Activated CD8-positive, alpha-beta T cell treated with anti-CD3 and anti-CD28 coated beads for 36 hours (primary cell): Measurements from ENCODE around the gene DNTTIP2. TPM values are rescaled to one million over a fixed set of nuclear protein-coding genes. Genes with fewer than 3 reads are reported as not detected.

Experiments used
- ATAC-seq: fragments of 200-7000 bp; cut with Tn5 transposase; one replicate; pipeline ENCODE4 v1.10.0; 2021; ENCODE audit warnings: mild to moderate bottlenecking, moderate library complexity
- CTCF ChIA-PET: fragments of 350-600 bp; sonication (Branson Sonifier 250); formaldehyde crosslinking; loops from one replicate; lab custom pipeline; 2021; ENCODE audit warnings: antibody characterized with exemption; lab: Charles Lee
- POLR2A ChIA-PET: fragments of 350-600 bp; sonication (Branson Sonifier 250); formaldehyde crosslinking; loops from one replicate; lab custom pipeline; 2021; ENCODE audit warnings: antibody characterized with exemption; lab: Charles Lee
- DNase-seq: peaks from one replicate; pipeline ENCODE4 v3.0.0-alpha.2; 2020
- H3K27ac Mint-ChIP-seq: one replicate; pipeline ENCODE4 v1.8.0; 2021; ENCODE audit warnings: mild to moderate bottlenecking, mixed read lengths
- H3K27me3 Mint-ChIP-seq: one replicate; pipeline ENCODE4 v1.8.0; 2021; ENCODE audit warnings: mixed read lengths
- H3K36me3 Mint-ChIP-seq: one replicate; pipeline ENCODE4 v1.8.0; 2021; ENCODE audit warnings: low read depth, mixed read lengths
- H3K4me1 Mint-ChIP-seq: one replicate; pipeline ENCODE4 v1.8.0; 2021; ENCODE audit warnings: low read depth, mixed read lengths
- H3K4me3 Mint-ChIP-seq: one replicate; pipeline ENCODE4 v1.8.0; 2021; ENCODE audit warnings: mild to moderate bottlenecking, moderate library complexity, mixed read lengths
- H3K9me3 Mint-ChIP-seq: one replicate; pipeline ENCODE4 v1.8.0; 2021; ENCODE audit warnings: mixed read lengths
- intact Hi-C: fragments of 100-400 bp; cut with micrococcal nuclease; formaldehyde crosslinking; loops from one replicate; pipeline ENCODE4 v1.10.0; 2022
- total RNA-seq, 2 experiments: library from RNA; stranded (reverse); gene quantifications; one replicate each; pipeline ENCODE4 v1.2.3, GENCODE V29; 2021
- TF ChIP-seq, protein P1 (sequence below): fragments of 200-600 bp; IDR thresholded peaks from one replicate; pipeline ENCODE4 v1.8.0; 2022; ENCODE audit warnings: antibody characterized with exemption, mild to moderate bottlenecking

The DNTTIP2 gene
- total RNA-seq, 2 experiments from 2014 or later: 81.7 to 82.2 TPM

DNA sequence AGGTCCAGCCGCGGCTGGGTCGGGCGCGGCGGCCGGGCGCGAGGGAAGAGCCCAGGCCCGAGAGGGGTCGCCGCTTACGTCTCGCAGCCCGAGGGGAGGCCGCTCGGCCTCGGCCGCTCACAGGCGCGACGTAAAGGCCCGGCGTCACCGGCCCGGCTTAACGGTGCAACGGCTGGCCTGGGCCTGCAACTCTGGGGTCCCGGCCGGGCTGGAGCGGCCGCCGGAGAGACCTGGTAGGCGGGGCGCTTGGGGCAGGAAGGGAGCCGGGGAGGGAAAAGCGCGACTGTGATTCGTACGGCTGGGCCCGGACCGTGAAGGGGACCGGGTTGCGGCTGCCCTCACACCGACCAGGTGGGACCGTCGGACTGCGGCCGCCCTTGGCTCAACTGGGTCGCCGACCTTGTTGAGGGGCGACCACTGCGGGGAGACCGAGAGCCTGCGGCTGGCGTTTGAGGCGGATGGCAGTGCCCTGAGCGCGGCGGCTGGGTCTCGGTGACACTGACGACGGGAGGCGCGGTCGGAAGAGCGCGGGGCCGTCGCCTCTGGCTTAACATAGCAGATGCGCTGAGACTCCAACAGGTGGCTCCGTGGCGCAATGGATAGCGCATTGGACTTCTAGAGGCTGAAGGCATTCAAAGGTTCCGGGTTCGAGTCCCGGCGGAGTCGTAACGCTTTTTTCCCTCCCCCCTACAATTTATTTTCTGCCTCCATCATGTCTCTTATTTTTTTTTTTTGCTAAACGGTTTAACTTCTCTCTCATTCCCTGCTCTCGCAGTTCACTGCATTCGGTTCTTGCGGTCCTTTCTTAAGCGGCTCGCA is 31.8 kb downstream of the DNTTIP2 start:
- CTCF ChIA-PET: interaction anchor here (1.0 to 5.3 kb wide), 5 partner anchors 10 to 232 kb away, joined by 3 to 114 read pairs (median 6); no protein-coding TSS in a partner anchor
- POLR2A ChIA-PET: interaction anchor here (1.0 to 2.4 kb wide), 2 partner anchors 31 to 32 kb away, joined by 3 to 15 read pairs; partner anchors contain the start of gene DNTTIP2

GRCh38 chr1:93846206-93846991 is 32.6 kb downstream of the DNTTIP2 start:
- intact Hi-C loops: loop anchor here (5.0 to 10.0 kb wide), 3 partner anchors 61 to 542 kb away; partner anchors contain the start of gene GCLM
- CTCF ChIA-PET: interaction anchor here (0.6 to 5.3 kb wide), 10 partner anchors 9 to 409 kb away, joined by 3 to 114 read pairs (median 4); partner anchors contain the start of gene GCLM
- POLR2A ChIA-PET: interaction anchor here (2.4 kb wide), 1 partner anchor 33 kb away, joined by 15 read pairs; the partner anchor contains the start of gene DNTTIP2
- TF ChIP-seq, protein P1, sequence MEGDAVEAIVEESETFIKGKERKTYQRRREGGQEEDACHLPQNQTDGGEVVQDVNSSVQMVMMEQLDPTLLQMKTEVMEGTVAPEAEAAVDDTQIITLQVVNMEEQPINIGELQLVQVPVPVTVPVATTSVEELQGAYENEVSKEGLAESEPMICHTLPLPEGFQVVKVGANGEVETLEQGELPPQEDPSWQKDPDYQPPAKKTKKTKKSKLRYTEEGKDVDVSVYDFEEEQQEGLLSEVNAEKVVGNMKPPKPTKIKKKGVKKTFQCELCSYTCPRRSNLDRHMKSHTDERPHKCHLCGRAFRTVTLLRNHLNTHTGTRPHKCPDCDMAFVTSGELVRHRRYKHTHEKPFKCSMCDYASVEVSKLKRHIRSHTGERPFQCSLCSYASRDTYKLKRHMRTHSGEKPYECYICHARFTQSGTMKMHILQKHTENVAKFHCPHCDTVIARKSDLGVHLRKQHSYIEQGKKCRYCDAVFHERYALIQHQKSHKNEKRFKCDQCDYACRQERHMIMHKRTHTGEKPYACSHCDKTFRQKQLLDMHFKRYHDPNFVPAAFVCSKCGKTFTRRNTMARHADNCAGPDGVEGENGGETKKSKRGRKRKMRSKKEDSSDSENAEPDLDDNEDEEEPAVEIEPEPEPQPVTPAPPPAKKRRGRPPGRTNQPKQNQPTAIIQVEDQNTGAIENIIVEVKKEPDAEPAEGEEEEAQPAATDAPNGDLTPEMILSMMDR: no peak
- Mint-ChIP-seq H3K9me3 (no peaks in the 10 kb centered on the region), H3K27me3 (peaks cover 1% of the 10 kb centered on the region), H3K27ac (peak overlapping the region; percentile 92), H3K4me1 (peaks cover 18% of the 10 kb centered on the region), H3K36me3 (peaks cover 4% of the 10 kb centered on the region), H3K4me3 (peak overlapping the region; percentile 80)
- ATAC-seq (peak; percentile 45), DNase-seq (peak; percentile 88)

More for the DNA sequence above, 31.8 kb downstream of the DNTTIP2 start:
- peak overlapping the region; percentile 80 for H3K4me3 Mint-ChIP-seq
- no peaks in the 10 kb centered on the region for H3K9me3 Mint-ChIP-seq
- intact Hi-C loops: loop anchor here (5.0 to 10.0 kb wide), 3 partner anchors 60 to 542 kb away; partner anchors contain the start of gene GCLM
- peaks cover 1% of the 10 kb centered on the region for H3K27me3 Mint-ChIP-seq
- H3K36me3 Mint-ChIP-seq: peaks cover 4% of the 10 kb centered on the region
- H3K27ac Mint-ChIP-seq: peak overlapping the region; percentile 88
- ATAC-seq: peak; percentile 68
- peaks cover 18% of the 10 kb centered on the region for H3K4me1 Mint-ChIP-seq
- TF ChIP-seq, protein P1: no peak
- DNase-seq: peak; percentile 92

DNA sequence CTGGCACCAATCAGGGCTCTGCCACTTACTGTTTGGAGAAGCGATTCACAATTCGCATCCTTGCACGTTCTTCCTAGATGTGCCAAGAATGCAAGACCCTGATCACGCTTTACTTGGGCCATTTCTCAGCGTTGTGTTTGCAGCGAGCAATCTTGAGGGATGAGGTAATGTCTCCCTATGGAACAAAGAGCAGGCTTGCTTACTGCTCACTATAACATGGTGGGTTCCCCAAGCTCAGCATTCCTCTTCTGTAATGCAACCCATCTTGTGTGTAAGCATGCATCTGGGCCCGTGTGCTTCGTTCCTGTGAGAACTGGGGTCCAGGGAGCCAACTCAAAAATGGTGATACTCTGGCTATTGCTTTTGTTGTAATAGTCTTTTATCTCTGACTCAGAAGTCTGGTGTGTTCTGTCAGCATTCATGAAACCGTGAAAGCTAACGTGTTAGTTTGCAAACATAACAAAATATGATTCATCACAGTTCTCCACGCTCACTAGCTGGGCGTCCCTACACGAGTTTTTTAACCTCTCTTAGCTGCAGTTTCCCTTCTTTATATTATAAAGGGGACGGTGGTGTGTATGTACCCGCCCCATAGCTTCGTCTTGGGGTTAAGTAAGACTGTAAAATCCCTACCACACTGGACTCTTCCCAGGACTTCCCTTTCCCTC is 33.3 kb downstream of the DNTTIP2 start:
- peaks cover 1% of the 10 kb centered on the region for H3K27me3 Mint-ChIP-seq

More for the DNA sequence above, 33.3 kb downstream of the DNTTIP2 start:
- Mint-ChIP-seq H3K36me3 (peaks cover 4% of the 10 kb centered on the region), H3K9me3 (no peaks in the 10 kb centered on the region), H3K4me1 (peaks cover 18% of the 10 kb centered on the region), H3K27ac (peak overlapping the region; percentile 92), H3K4me3 (peak overlapping the region; percentile 80)
- ChIA-PET CTCF (interaction anchor here (0.6 to 5.3 kb wide), 10 partner anchors 32 to 541 kb away, joined by 3 to 114 read pairs (median 4); partner anchors contain the start of gene GCLM), POLR2A (interaction anchor here (0.7 to 2.4 kb wide), 2 partner anchors 33 to 62 kb away, joined by 3 to 15 read pairs; partner anchors contain the start of gene DNTTIP2)
- peak; percentile 57 for ATAC-seq
- DNase-seq: peak; percentile 61
- TF ChIP-seq, protein P1: no peak
- intact Hi-C loops: loop anchor here (5.0 to 10.0 kb wide), 3 partner anchors 62 to 541 kb away; partner anchors contain the start of gene GCLM
